GM20000 (cell line): ENCODE data around the gene SLC17A5.
"Not testable (repeated sequence)": the region's sequence is repeated elsewhere in the genome, so short reads cannot be mapped to it uniquely, and the experiment has no call there.

ENCODE experiments used
- DNase-seq: peaks from one replicate; pipeline ENCODE4 v3.0.0; 2012; ENCODE audit warnings: low spot score
- TF ChIP-seq, protein P1 (sequence below): IDR thresholded peaks from 2 replicates; pipeline ENCODE4 v1.5.1; 2012; ENCODE audit warnings: mild to moderate bottlenecking, control low read depth; ENCODE audit errors: extremely low read depth, missing control alignments

Gene SLC17A5

DNA sequence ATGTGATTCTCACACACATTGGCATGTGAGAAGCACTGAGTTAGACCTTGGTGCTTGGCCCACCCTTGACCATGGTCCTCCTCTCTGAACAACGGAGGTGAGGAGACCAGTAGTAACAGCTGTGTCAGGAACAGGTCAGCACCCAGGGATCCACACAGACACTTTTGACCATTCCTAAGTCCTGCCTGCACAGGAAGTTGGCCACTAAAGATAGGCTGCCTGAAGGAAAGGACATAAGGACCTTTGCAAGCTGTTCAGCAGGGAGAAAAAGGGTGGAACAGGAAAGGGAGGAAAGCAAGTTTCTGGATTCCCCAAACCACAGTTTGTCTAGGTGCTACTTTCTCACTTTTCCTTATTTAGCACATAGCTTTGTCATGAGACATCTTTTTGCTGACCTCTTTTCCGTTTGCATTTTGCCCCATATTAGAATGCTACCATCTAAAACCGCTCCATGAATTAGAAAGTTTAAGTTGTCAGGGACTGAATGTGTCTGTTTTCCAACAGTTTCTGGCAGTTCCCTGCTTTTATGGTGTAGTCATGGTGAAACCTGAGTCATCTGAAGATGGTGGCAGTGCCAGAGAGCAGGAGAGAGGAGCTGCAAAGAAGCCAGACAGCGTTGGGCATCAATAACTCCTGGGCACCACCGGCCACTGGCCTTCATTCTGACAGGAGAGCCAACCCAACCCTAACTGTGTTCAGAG is 41.1 kb upstream of the SLC17A5 start:
- DNase-seq, result no peak
- TF ChIP-seq, protein P1, sequence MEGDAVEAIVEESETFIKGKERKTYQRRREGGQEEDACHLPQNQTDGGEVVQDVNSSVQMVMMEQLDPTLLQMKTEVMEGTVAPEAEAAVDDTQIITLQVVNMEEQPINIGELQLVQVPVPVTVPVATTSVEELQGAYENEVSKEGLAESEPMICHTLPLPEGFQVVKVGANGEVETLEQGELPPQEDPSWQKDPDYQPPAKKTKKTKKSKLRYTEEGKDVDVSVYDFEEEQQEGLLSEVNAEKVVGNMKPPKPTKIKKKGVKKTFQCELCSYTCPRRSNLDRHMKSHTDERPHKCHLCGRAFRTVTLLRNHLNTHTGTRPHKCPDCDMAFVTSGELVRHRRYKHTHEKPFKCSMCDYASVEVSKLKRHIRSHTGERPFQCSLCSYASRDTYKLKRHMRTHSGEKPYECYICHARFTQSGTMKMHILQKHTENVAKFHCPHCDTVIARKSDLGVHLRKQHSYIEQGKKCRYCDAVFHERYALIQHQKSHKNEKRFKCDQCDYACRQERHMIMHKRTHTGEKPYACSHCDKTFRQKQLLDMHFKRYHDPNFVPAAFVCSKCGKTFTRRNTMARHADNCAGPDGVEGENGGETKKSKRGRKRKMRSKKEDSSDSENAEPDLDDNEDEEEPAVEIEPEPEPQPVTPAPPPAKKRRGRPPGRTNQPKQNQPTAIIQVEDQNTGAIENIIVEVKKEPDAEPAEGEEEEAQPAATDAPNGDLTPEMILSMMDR, result no peak

DNA sequence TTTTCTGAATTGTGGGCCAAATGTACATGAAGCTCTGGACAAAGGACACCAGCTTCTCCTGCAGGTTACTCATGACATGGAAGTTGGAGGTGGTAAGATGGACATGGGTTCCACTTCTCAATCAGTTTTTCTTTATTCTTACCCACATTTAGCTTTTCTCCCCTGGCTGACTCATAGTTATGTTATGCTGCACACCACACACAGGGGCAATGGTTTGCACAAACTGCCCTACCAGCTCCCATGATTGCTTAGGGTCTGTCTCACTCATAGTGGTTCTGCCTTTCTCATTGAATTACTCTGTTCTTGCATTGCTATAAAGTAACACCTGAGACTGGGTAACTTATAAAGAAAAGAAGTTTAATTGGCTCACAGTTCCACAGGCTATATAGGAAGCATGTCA is 37.7 kb upstream of the SLC17A5 start:
- DNase-seq, result no peak
- TF ChIP-seq, protein P1, result no peak

DNA sequence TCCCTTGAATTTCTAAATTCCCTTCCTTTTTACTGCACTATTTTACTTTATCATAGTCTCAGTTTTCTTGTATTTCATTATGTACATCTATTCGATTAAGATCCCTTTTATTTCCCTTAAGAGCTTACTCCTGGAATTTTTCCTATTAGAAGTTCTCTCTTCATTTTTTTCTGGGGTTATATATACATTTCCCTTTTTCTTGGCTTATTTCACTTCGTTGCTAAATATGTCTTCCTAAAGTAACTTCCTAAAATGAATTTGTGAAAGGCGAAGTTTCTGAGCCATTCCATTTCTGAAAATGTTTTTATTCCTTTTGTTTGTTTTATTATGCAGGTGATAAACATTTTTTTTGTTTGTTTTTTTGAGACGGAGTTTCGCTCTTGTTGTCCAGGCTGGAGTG is 36.3 kb upstream of the SLC17A5 start:
- no peak for DNase-seq
- TF ChIP-seq, protein P1, result no peak

DNA sequence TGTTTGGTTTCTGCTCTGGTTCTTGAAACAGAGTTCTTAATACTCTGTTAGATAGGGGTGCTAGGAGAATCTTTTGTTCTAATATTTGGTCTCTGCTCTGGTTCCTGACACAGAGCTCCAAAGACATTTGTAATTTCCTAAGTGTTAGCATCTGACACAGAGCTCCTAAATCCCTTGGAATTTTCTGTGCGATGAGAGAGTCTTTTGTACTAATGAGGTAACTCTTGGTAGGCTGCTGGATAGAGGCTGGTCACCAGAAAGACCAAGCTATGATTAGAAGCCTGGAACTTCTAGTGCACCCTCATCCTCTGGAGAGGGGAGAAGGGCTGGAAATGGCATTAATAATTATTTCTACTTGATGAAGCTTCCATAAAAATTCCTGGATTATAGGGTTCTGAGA is 34.6 kb upstream of the SLC17A5 start:
- DNase-seq, result no peak
- TF ChIP-seq, protein P1, result no peak

DNA sequence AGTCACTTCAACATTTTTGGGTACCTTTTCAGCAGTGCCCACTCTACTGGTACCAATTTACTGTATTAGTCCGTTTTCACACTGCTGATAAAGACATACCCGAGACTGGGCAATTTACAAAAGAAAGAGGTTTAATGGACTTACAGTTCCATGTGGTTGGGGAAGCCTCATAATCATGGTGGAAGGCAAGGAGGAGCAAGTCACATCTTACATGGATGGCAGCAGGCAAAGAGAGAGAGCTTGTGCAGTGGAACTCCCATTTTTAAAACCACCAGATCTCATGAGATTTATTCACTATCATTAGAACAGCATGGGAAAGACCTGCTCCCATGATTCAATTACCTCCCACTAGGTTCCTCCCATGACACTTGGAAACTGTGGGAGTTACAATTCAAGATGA is 29.8 kb upstream of the SLC17A5 start:
- DNase-seq, result not testable (repeated sequence)

DNA sequence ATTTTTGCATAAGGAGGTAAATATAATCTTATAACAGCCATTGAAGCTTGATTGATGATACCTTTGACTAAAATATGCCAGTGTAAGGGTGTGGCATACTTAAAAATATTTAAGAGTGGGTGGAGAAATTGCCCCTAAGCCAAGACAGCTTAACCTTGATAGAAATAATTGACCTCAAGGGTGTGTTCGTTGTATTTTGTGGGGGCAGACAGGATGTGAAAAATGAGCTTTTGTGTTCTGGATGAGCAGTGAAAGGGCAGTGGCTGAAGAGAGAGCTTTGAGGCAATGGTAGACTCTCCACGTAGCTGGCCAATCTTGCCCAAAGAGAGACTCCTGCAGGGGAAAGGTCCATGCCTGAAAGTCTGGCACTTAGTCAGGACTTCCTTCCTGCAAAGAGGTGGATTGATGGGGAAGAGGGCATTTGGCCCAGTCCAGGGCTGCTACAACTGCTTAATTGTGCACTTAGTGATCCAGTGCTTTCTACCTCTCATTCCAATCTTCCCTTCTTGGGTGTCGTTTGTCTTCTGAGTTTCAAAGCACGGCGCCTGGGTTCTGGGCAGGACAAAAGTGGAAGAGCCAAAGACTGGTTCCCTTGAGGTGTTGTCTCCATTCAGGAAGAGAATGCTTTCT is 26.6 kb upstream of the SLC17A5 start:
- no peak for DNase-seq
- TF ChIP-seq, protein P1, result no peak

DNA sequence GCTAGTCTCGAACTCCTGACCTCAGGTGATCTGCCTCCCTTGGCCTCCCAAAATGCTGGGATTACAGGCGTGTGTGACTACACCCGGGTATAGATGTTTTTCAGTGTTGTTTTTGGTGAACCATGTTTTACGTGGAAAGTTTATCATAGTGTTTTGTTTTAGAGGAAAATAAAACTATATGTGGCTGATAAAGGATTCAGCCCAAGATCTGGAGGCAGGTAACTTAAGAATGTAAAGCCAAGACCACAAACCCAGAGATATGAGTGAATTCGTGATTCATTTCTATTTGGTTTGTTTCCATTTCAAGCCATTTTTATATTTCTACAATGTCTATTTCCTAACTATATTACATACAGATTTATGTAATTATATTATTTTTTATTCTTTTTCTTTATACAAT is 26.1 kb upstream of the SLC17A5 start:
- DNase-seq, result not testable (repeated sequence)

DNA sequence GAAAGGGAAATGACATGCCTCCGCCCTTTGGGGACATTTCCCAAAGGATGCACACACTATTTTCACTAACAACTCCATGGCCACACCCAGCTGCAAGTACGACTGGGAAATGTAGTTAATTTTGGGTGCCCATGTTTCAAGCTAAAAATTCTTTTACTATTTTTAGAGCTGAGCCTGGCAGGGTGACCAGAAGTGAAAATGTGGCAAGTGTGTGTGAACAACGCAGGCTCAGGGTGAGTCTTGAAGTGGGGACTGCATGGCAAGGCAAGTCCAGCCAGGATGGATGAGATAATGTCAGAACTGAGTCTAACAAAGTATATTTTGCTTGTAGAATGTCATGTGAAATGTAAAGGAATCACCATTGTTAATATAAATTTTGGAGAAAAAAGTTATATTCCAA is 25.2 kb upstream of the SLC17A5 start:
- TF ChIP-seq, protein P1, result no peak
- no peak for DNase-seq
